ENCODE measurements around the gene SLC39A9.

The SLC39A9 gene

GRCh38 chr14:69481815-69482568 is 83.5 kb downstream of the SLC39A9 start:
- no peak for DNase-seq (ENCODE audit: extremely low spot score)
- TF ChIP-seq FOXA1 (IDR thresholded peaks at IDR 0.05) (no peak), SP1 (IDR thresholded peaks at IDR 0.05) (no peak), FOXM1 (IDR thresholded peaks at IDR 0.05; ENCODE audit: borderline replicate concordance) (no peak), TARDBP (IDR thresholded peaks at IDR 0.05) (no peak), LEF1 (IDR thresholded peaks at IDR 0.05; ENCODE audit: borderline replicate concordance) (no peak), NFRKB (IDR thresholded peaks at IDR 0.05) (no peak), ELF4 (IDR thresholded peaks at IDR 0.05) (no peak), PKNOX1 (IDR thresholded peaks at IDR 0.05) (no peak), FOXK2 (IDR thresholded peaks at IDR 0.05) (no peak), ARNT (IDR thresholded peaks at IDR 0.05) (no peak), BHLHE40 (IDR thresholded peaks at IDR 0.05; ENCODE audit: borderline replicate concordance) (no peak), ZNF384 (IDR thresholded peaks at IDR 0.05) (no peak), L3MBTL2 (conservative IDR thresholded peaks at IDR 0.05) (no peak), CTBP1 (IDR thresholded peaks at IDR 0.05; ENCODE audit: borderline replicate concordance) (no peak), SUZ12 (IDR thresholded peaks at IDR 0.05) (no peak), HDGF (IDR thresholded peaks at IDR 0.05; ENCODE audit: borderline replicate concordance) (no peak)
- ChIA-PET POLR2A (no interaction called here), CTCF (no interaction called here)

GRCh38 chr14:69483765-69484443 is 85.4 kb downstream of the SLC39A9 start:
- POLR2A ChIA-PET: no interaction called here
- CTCF ChIA-PET: no interaction called here
- TF ChIP-seq ELF4 (IDR thresholded peaks at IDR 0.05): no peak
- no peak for DNase-seq (ENCODE audit: extremely low spot score)

- POLR2A ChIA-PET: no interaction called here
Observed at GRCh38 chr14:69484444-69485314, 86.2 kb downstream of the SLC39A9 start, which contains the start of gene PLEKHD1. TSS of gene PLEKHD1 (plus strand) at chr14:69484728. CDS start at chr14:69484966, 238 bp downstream.

GRCh38 chr14:69485315-69485660 is 86.8 kb downstream of the SLC39A9 start:
- POLR2A ChIA-PET: no interaction called here
- TF ChIP-seq SUZ12 (IDR thresholded peaks at IDR 0.05) (no peak), FOXM1 (IDR thresholded peaks at IDR 0.05; ENCODE audit: borderline replicate concordance) (no peak), FOXA1 (IDR thresholded peaks at IDR 0.05) (no peak), L3MBTL2 (conservative IDR thresholded peaks at IDR 0.05) (no peak), CTBP1 (IDR thresholded peaks at IDR 0.05; ENCODE audit: borderline replicate concordance) (no peak), PKNOX1 (IDR thresholded peaks at IDR 0.05) (no peak), NFRKB (IDR thresholded peaks at IDR 0.05) (no peak), TARDBP (IDR thresholded peaks at IDR 0.05) (no peak), ZNF384 (IDR thresholded peaks at IDR 0.05) (no peak), HDGF (IDR thresholded peaks at IDR 0.05; ENCODE audit: borderline replicate concordance) (no peak), ARNT (IDR thresholded peaks at IDR 0.05) (no peak), ELF4 (IDR thresholded peaks at IDR 0.05) (no peak), SP1 (IDR thresholded peaks at IDR 0.05) (no peak), BHLHE40 (IDR thresholded peaks at IDR 0.05; ENCODE audit: borderline replicate concordance) (no peak), LEF1 (IDR thresholded peaks at IDR 0.05; ENCODE audit: borderline replicate concordance) (no peak), FOXK2 (IDR thresholded peaks at IDR 0.05) (no peak)
- CTCF ChIA-PET: no interaction called here
- DNase-seq (ENCODE audit: extremely low spot score): no peak

More at GRCh38 chr14:69484444-69485314, 86.2 kb downstream of the SLC39A9 start, which contains the start of gene PLEKHD1:
- TF ChIP-seq PKNOX1 (IDR thresholded peaks at IDR 0.05) (no peak), ZNF384 (IDR thresholded peaks at IDR 0.05) (no peak), LEF1 (IDR thresholded peaks at IDR 0.05; ENCODE audit: borderline replicate concordance) (no peak), HDGF (IDR thresholded peaks at IDR 0.05; ENCODE audit: borderline replicate concordance) (no peak), BHLHE40 (IDR thresholded peaks at IDR 0.05; ENCODE audit: borderline replicate concordance) (no peak), SP1 (IDR thresholded peaks at IDR 0.05) (no peak), CTBP1 (IDR thresholded peaks at IDR 0.05; ENCODE audit: borderline replicate concordance) (no peak), TARDBP (IDR thresholded peaks at IDR 0.05) (no peak), NFRKB (IDR thresholded peaks at IDR 0.05) (no peak), FOXM1 (IDR thresholded peaks at IDR 0.05; ENCODE audit: borderline replicate concordance) (no peak), SUZ12 (IDR thresholded peaks at IDR 0.05) (no peak), ARNT (IDR thresholded peaks at IDR 0.05) (no peak), L3MBTL2 (conservative IDR thresholded peaks at IDR 0.05) (no peak), FOXK2 (IDR thresholded peaks at IDR 0.05) (no peak), FOXA1 (IDR thresholded peaks at IDR 0.05) (no peak), ELF4 (IDR thresholded peaks at IDR 0.05) (no peak)
- CTCF ChIA-PET: no interaction called here
- no peak for DNase-seq (ENCODE audit: extremely low spot score)

- POLR2A ChIA-PET: no interaction called here
- TF ChIP-seq L3MBTL2 (conservative IDR thresholded peaks at IDR 0.05) (no peak), LEF1 (IDR thresholded peaks at IDR 0.05; ENCODE audit: borderline replicate concordance) (no peak), PKNOX1 (IDR thresholded peaks at IDR 0.05) (no peak), FOXM1 (IDR thresholded peaks at IDR 0.05; ENCODE audit: borderline replicate concordance) (no peak), ZNF384 (IDR thresholded peaks at IDR 0.05) (no peak), NFRKB (IDR thresholded peaks at IDR 0.05) (no peak), FOXK2 (IDR thresholded peaks at IDR 0.05) (no peak), TARDBP (IDR thresholded peaks at IDR 0.05) (no peak), CTBP1 (IDR thresholded peaks at IDR 0.05; ENCODE audit: borderline replicate concordance) (no peak), ARNT (IDR thresholded peaks at IDR 0.05) (no peak), BHLHE40 (IDR thresholded peaks at IDR 0.05; ENCODE audit: borderline replicate concordance) (no peak), HDGF (IDR thresholded peaks at IDR 0.05; ENCODE audit: borderline replicate concordance) (no peak), FOXA1 (IDR thresholded peaks at IDR 0.05) (no peak), SP1 (IDR thresholded peaks at IDR 0.05) (no peak), ELF4 (IDR thresholded peaks at IDR 0.05) (no peak), SUZ12 (IDR thresholded peaks at IDR 0.05) (no peak)
- CTCF ChIA-PET: no interaction called here
- DNase-seq (ENCODE audit: extremely low spot score): no peak
Observed at GRCh38 chr14:69485701-69486100, 87.2 kb downstream of the SLC39A9 start.
